CD14-positive monocyte (primary cell): ENCODE results near the gene BROX. TPM values are rescaled to one million over a fixed set of nuclear protein-coding genes. Genes with fewer than 3 reads are reported as not detected.

ENCODE experiments used
- DNase-seq, 3 donors: peaks; one replicate each; pipeline ENCODE4 v3.0.0-alpha.2; 2011 to 2022
- H2AFZ ChIP-seq: 2 replicates; pipeline ENCODE4 v1.6.0; 2012; ENCODE audit warnings: mild to moderate bottlenecking, low read depth, low read length, inconsistent platforms; ENCODE audit not compliant: insufficient read depth, poor library complexity, severe bottlenecking
- H3K27ac ChIP-seq, 2 donors: 1 replicate in 1 of 2; 2 replicates in 1 of 2; pipeline ENCODE4 v1.5.1; 2012 to 2013; ENCODE audit warnings: low read length in 2 of 2, control low read depth in 1 of 2, inconsistent platforms in 1 of 2, low read depth in 1 of 2, mild to moderate bottlenecking in 1 of 2
- H3K27me3 ChIP-seq, 2 donors: one replicate each; pipeline versions ENCODE4 v1.6.0 to v1.6.1; 2011 to 2013; ENCODE audit warnings: low read length in 2 of 2; ENCODE audit not compliant: control insufficient read depth in 2 of 2, insufficient read depth in 2 of 2
- H3K36me3 ChIP-seq, 2 donors: replicated peaks in 1 of 2; 1 replicate in 1 of 2; 2 replicates in 1 of 2; pipeline versions ENCODE4 v1.5.1 to v1.6.1; 2012 to 2013; ENCODE audit warnings: low read length in 2 of 2, control low read depth in 1 of 2, inconsistent platforms in 1 of 2, mild to moderate bottlenecking in 1 of 2; ENCODE audit not compliant: insufficient read depth in 2 of 2, control insufficient read depth in 1 of 2
- H3K4me1 ChIP-seq, 2 donors: 1 replicate in 1 of 2; 2 replicates in 1 of 2; pipeline versions ENCODE4 v1.5.1 to v1.6.1; 2012 to 2013; ENCODE audit warnings: low read length in 2 of 2, control low read depth in 1 of 2, inconsistent platforms in 1 of 2, mild to moderate bottlenecking in 1 of 2, moderate library complexity in 1 of 2; ENCODE audit not compliant: insufficient read depth in 2 of 2, control insufficient read depth in 1 of 2
- H3K4me2 ChIP-seq: replicated peaks from 2 replicates; pipeline ENCODE3; 2012; ENCODE audit warnings: low read length, moderate library complexity, mild to moderate bottlenecking; ENCODE audit not compliant: poor library complexity, severe bottlenecking; ENCODE audit errors: extremely low read depth
- H3K4me3 ChIP-seq, 3 experiments: fragments of 200-600 bp in 1 of 3; sonication (generic) in 1 of 3; replicated peaks in 1 of 3; 1 replicate in 2 of 3; 2 replicates in 1 of 3; pipeline ENCODE4 v1.5.1; 2011 to 2013; ENCODE audit warnings: low read length in 3 of 3, mild to moderate bottlenecking in 3 of 3, control low read depth in 2 of 3, low read depth in 2 of 3, inconsistent platforms in 1 of 3, moderate library complexity in 1 of 3
- H3K79me2 ChIP-seq: 2 replicates; pipeline ENCODE4 v1.6.0; 2012; ENCODE audit warnings: mild to moderate bottlenecking, control low read depth, inconsistent platforms, low read length, moderate library complexity; ENCODE audit not compliant: insufficient read depth
- H3K9ac ChIP-seq: 2 replicates; pipeline ENCODE4 v1.6.0; 2017; ENCODE audit warnings: low read length, mild to moderate bottlenecking; ENCODE audit not compliant: insufficient read depth, poor library complexity, severe bottlenecking
- H3K9me3 ChIP-seq, 2 donors: replicated peaks in 1 of 2; 1 replicate in 1 of 2; 2 replicates in 1 of 2; pipeline versions ENCODE4 v1.5.1 to v1.6.1; 2012 to 2013; ENCODE audit warnings: low read length in 2 of 2, control low read depth in 1 of 2; ENCODE audit not compliant: control insufficient read depth in 1 of 2, insufficient read depth in 1 of 2
- H4K20me1 ChIP-seq: 2 replicates; pipeline ENCODE4 v1.6.0; 2012; ENCODE audit warnings: mild to moderate bottlenecking, low read length, control low read depth, moderate library complexity; ENCODE audit not compliant: insufficient read depth
- H3K27ac Mint-ChIP-seq, 7 donors: one replicate each; pipeline ENCODE4 v1.8.0; 2020; ENCODE audit warnings: mild to moderate bottlenecking in 7 of 7, mixed read lengths in 7 of 7, moderate library complexity in 6 of 7, inconsistent platforms in 2 of 7
- H3K27me3 Mint-ChIP-seq, 3 donors: one replicate each; pipeline ENCODE4 v1.8.0; 2021 to 2022; ENCODE audit warnings: low read depth in 3 of 3, mild to moderate bottlenecking in 3 of 3, mixed read lengths in 3 of 3, moderate library complexity in 3 of 3, inconsistent platforms in 1 of 3
- H3K36me3 Mint-ChIP-seq, 2 donors: one replicate each; pipeline ENCODE4 v1.8.0; 2020; ENCODE audit warnings: mixed read lengths in 2 of 2, inconsistent platforms in 1 of 2, mild to moderate bottlenecking in 1 of 2
- H3K4me1 Mint-ChIP-seq: one replicate; pipeline ENCODE4 v1.8.0; 2020; ENCODE audit warnings: mild to moderate bottlenecking, mixed read lengths
- H3K4me3 Mint-ChIP-seq, 2 donors: one replicate each; pipeline ENCODE4 v1.8.0; 2020; ENCODE audit warnings: mild to moderate bottlenecking in 2 of 2, mixed read lengths in 2 of 2, moderate library complexity in 1 of 2
- H3K9me3 Mint-ChIP-seq, 7 donors: one replicate each; pipeline ENCODE4 v1.8.0; 2020 to 2022; ENCODE audit warnings: mixed read lengths in 7 of 7, mild to moderate bottlenecking in 6 of 7, moderate library complexity in 6 of 7, inconsistent platforms in 2 of 7
- CTCF ChIP-seq: fragments of 200-600 bp; IDR thresholded peaks from one replicate; pipeline ENCODE4 v1.8.0; 2022; ENCODE audit warnings: antibody characterized with exemption, mild to moderate bottlenecking
- WGBS: methylation state at CpG from one replicate; pipeline ENCODE4 v1.1.5; 2013; ENCODE audit warnings: missing lambda C conversion rate; ENCODE audit not compliant: insufficient coverage; 5-methylcytosine and 5-hydroxymethylcytosine counted together
- intact Hi-C, 2 donors: fragments of 100-400 bp; cut with micrococcal nuclease; formaldehyde crosslinking; loops; one replicate each; pipeline versions ENCODE4 v1.15.0 to v1.15.1; 2023
- polyA plus RNA-seq, 3 donors: library from polyadenylated mRNA; depleted of rRNA in 1 of 3; unstranded in 2 of 3; stranded (reverse) in 1 of 3; fragments of 300-500 nt in 2 of 3; fragments of >200 nt in 1 of 3; fragmentation: Illumina TruSeq in 2 of 3; gene quantifications; 1 replicate in 2 of 3; 2 replicates in 1 of 3; pipeline ENCODE4 v1.2.3, GENCODE V29; 2012 to 2021

The BROX gene
- polyA plus RNA-seq, 3 donors, result 9.0 to 35.4 (median 26.2) TPM

- H3K27me3 ChIP-seq, result no peaks in the 10 kb centered on the region
- H4K20me1 ChIP-seq, result no peaks in the 10 kb centered on the region
- Mint-ChIP-seq H3K27ac (no peak overlapping the region), H3K4me1 (peaks cover 7% of the 10 kb centered on the region), H3K9me3 (peaks cover 0 to 12% (median 4%) of the 10 kb centered on the region in 7 donors), H3K4me3 (no peak overlapping the region), H3K27me3 (peaks cover 0 to 3% (median 0%) of the 10 kb centered on the region in 3 donors), H3K36me3 (no peaks in the 10 kb centered on the region)
- no peaks in the 10 kb centered on the region for H3K79me2 ChIP-seq
- intact Hi-C loops, result no loop called here
- no peak overlapping the region for H3K4me2 ChIP-seq
- no peak overlapping the region for H3K9ac ChIP-seq
- no peaks in the 10 kb centered on the region for H3K36me3 ChIP-seq
- no peak for TF ChIP-seq CTCF
- H3K4me3 ChIP-seq, result no peak overlapping the region
- DNase-seq, result no peak
- peaks cover 7 to 10% of the 10 kb centered on the region in 2 donors for H3K4me1 ChIP-seq
- no peak overlapping the region for H3K27ac ChIP-seq
- WGBS, result no CpG with 5 or more reads among the region's 2 CpGs
- no peaks in the 10 kb centered on the region for H3K9me3 ChIP-seq
- no peak overlapping the region for H2AFZ ChIP-seq
Observed at GRCh38 chr1:222777977-222778376, 65.6 kb downstream of the BROX start.

- Histone ChIP-seq H3K9me3 (no peaks in the 10 kb centered on the region), H3K79me2 (no peaks in the 10 kb centered on the region), H3K4me2 (no peak overlapping the region), H3K4me3 (no peak overlapping the region), H3K36me3 (no peaks in the 10 kb centered on the region), H4K20me1 (no peaks in the 10 kb centered on the region), H3K27me3 (no peaks in the 10 kb centered on the region), H2AFZ (no peak overlapping the region), H3K4me1 (no peaks in the 10 kb centered on the region), H3K27ac (no peak overlapping the region), H3K9ac (no peak overlapping the region)
- Mint-ChIP-seq H3K27me3 (peaks cover 2 to 7% (median 5%) of the 10 kb centered on the region in 3 donors), H3K4me3 (no peak overlapping the region), H3K27ac (no peak overlapping the region), H3K36me3 (no peaks in the 10 kb centered on the region), H3K4me1 (peaks cover 13% of the 10 kb centered on the region), H3K9me3 (peaks cover 0 to 12% (median 4%) of the 10 kb centered on the region in 7 donors)
- 0% methylated on average over 1 of the region's 4 CpGs for WGBS
- intact Hi-C loops, result no loop called here
- no peak for DNase-seq
- TF ChIP-seq CTCF, result no peak
Observed at GRCh38 chr1:222781251-222781650, 68.9 kb downstream of the BROX start.
